Measurements from ENCODE around the gene PIP5K1B. TPM values are rescaled to one million over a fixed set of nuclear protein-coding genes. Genes with fewer than 3 reads are reported as not detected.

The PIP5K1B gene
- total RNA-seq, 1 donor from 2014 or later: 1.3 TPM

DNA sequence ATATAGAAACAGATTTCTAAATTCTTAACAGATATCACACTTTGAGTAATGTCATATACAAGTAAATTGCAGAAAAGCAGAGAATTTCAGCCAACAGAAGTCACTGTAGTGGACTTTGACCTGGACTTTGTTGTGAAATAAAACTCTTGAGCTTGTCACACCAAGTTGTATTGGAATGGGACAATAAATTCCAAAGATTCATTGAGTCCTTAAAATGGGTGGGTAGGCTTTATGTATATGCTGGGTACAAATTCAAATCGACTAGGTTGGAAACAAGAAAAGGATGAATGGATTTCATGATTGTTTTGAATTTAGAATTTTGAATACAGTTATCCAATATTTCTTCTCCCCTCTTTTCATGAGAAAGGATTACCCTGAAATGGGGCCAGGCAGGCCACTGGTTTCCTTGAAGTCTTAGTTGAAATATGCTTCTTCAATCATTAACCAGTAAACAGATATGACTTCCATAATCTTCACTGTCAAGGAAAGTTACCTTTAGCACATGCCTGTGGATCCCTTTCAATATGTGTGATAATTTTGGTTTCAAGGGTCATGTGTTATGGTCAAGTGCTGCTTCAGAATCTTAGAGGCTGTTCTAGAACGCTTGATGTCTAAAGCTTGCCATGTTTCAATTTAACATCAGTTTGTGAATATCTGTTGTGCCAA lies 25.7 kb downstream of the PIP5K1B start:
- no peak for DNase-seq (ENCODE audit: low read depth)

DNA sequence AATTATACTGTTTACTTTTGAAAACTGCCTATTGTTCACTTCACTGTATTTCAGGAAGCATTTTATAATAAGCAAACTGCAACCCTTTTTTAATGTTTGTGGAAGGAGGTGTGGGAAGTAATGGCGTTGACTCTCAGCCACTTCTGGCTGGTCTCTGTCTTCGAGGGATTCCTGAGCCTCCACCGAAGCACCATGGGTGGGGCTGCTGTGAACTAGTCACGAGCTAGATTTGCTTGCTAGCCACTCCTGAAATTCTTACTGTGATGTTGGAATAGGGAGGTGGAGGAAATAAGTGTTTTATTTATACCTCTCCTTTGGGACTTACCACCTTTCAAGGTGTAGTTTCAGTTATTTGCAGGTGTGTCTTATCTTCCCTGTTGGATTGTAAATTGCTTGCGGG lies 26.8 kb downstream of the PIP5K1B start:
- Histone ChIP-seq H3K27me3 (ENCODE audit: insufficient read depth, low read length) (no peaks in the 10 kb centered on the region), H3K4me1 (ENCODE audit: insufficient read depth, low read length) (no peaks in the 10 kb centered on the region), H3K36me3 (ENCODE audit: insufficient read depth, low read length) (no peaks in the 10 kb centered on the region), H3K4me2 (ENCODE audit: low read length) (no peak overlapping the region), H3K9me3 (ENCODE audit: insufficient read depth, low read depth, low read length) (no peaks in the 10 kb centered on the region), H3K27ac (ENCODE audit: low read depth, low read length) (no peak overlapping the region), H2AFZ (ENCODE audit: low read depth, low read length) (no peak overlapping the region), H4K20me1 (ENCODE audit: insufficient read depth, low read length) (no peaks in the 10 kb centered on the region), H3K79me2 (ENCODE audit: insufficient read depth, low read length) (no peaks in the 10 kb centered on the region), H3K9ac (ENCODE audit: low read length) (no peak overlapping the region), H3K4me3 (ENCODE audit: insufficient read depth, low read depth, low read length) (no peak overlapping the region)
- H3K27me3 Mint-ChIP-seq (ENCODE audit: low read depth, unreplicated experiment): peaks cover 7% of the 10 kb centered on the region
- H3K27ac Mint-ChIP-seq (ENCODE audit: unreplicated experiment): no peak overlapping the region
- H3K4me3 Mint-ChIP-seq (ENCODE audit: unreplicated experiment): no peak overlapping the region
- H3K9me3 Mint-ChIP-seq (ENCODE audit: unreplicated experiment): no peaks in the 10 kb centered on the region
- DNase-seq (ENCODE audit: low read depth) (no peak), FAIRE-seq (no peak)
- no peak for TF ChIP-seq EZH2 (IDR thresholded peaks at IDR 0.05; ENCODE audit: insufficient read depth, low read length)
- TF ChIP-seq, protein P1, sequence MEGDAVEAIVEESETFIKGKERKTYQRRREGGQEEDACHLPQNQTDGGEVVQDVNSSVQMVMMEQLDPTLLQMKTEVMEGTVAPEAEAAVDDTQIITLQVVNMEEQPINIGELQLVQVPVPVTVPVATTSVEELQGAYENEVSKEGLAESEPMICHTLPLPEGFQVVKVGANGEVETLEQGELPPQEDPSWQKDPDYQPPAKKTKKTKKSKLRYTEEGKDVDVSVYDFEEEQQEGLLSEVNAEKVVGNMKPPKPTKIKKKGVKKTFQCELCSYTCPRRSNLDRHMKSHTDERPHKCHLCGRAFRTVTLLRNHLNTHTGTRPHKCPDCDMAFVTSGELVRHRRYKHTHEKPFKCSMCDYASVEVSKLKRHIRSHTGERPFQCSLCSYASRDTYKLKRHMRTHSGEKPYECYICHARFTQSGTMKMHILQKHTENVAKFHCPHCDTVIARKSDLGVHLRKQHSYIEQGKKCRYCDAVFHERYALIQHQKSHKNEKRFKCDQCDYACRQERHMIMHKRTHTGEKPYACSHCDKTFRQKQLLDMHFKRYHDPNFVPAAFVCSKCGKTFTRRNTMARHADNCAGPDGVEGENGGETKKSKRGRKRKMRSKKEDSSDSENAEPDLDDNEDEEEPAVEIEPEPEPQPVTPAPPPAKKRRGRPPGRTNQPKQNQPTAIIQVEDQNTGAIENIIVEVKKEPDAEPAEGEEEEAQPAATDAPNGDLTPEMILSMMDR (IDR thresholded peaks at IDR 0.05; ENCODE audit: insufficient read depth, low read depth, low read length): no peak
- H3K4me1 Mint-ChIP-seq (ENCODE audit: low read depth, unreplicated experiment): no peaks in the 10 kb centered on the region
- H3K36me3 Mint-ChIP-seq (ENCODE audit: low read depth, unreplicated experiment): no peaks in the 10 kb centered on the region

More for the DNA sequence above, 25.7 kb downstream of the PIP5K1B start:
- Histone ChIP-seq H3K79me2 (ENCODE audit: insufficient read depth, low read length) (no peaks in the 10 kb centered on the region), H4K20me1 (ENCODE audit: insufficient read depth, low read length) (no peaks in the 10 kb centered on the region), H3K27me3 (ENCODE audit: insufficient read depth, low read length) (no peaks in the 10 kb centered on the region), H3K4me2 (ENCODE audit: low read length) (no peak overlapping the region), H3K4me3 (ENCODE audit: insufficient read depth, low read depth, low read length) (no peak overlapping the region), H3K27ac (ENCODE audit: low read depth, low read length) (no peak overlapping the region), H2AFZ (ENCODE audit: low read depth, low read length) (no peak overlapping the region), H3K36me3 (ENCODE audit: insufficient read depth, low read length) (no peaks in the 10 kb centered on the region), H3K9me3 (ENCODE audit: insufficient read depth, low read depth, low read length) (no peaks in the 10 kb centered on the region), H3K9ac (ENCODE audit: low read length) (no peak overlapping the region), H3K4me1 (ENCODE audit: insufficient read depth, low read length) (no peaks in the 10 kb centered on the region)
- TF ChIP-seq EZH2 (IDR thresholded peaks at IDR 0.05; ENCODE audit: insufficient read depth, low read length): no peak
- TF ChIP-seq, protein P1 (IDR thresholded peaks at IDR 0.05; ENCODE audit: insufficient read depth, low read depth, low read length): no peak
- Mint-ChIP-seq H3K27me3 (ENCODE audit: low read depth, unreplicated experiment) (peaks cover 2% of the 10 kb centered on the region), H3K4me1 (ENCODE audit: low read depth, unreplicated experiment) (no peaks in the 10 kb centered on the region), H3K9me3 (ENCODE audit: unreplicated experiment) (no peaks in the 10 kb centered on the region), H3K4me3 (ENCODE audit: unreplicated experiment) (no peak overlapping the region), H3K36me3 (ENCODE audit: low read depth, unreplicated experiment) (no peaks in the 10 kb centered on the region), H3K27ac (ENCODE audit: unreplicated experiment) (no peak overlapping the region)
- no peak for FAIRE-seq

DNA sequence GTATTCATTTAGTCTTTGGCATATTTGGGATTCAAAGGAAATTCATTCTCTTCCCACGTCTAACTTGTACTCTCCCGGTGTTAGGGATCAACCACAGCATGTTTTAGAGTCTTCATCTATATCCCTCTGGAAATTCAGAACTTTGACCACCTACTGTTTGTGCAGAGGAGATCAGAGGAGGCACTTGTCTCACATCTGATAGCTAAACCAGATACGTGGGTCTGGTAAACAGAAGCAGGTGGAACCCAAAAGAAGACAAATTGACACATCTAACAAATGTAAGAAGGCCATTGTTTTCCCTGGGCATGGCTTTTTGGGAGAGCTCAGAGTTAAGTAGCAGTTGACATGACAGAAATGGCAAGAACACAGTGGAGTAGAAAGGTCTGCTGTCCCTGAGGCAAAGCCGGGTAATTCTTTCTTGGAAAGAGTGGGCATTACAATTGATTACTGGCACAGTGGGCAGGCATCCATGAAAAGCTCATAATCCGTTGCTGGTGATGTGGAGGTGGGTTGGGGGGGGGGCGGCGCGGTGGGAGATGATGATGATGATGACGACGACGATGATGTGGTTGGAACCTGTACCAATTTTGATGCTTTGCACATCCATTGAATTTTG lies 27.5 kb downstream of the PIP5K1B start:
- Histone ChIP-seq H4K20me1 (ENCODE audit: insufficient read depth, low read length) (no peaks in the 10 kb centered on the region), H3K36me3 (ENCODE audit: insufficient read depth, low read length) (no peaks in the 10 kb centered on the region), H2AFZ (ENCODE audit: low read depth, low read length) (no peak overlapping the region), H3K9ac (ENCODE audit: low read length) (no peak overlapping the region), H3K79me2 (ENCODE audit: insufficient read depth, low read length) (no peaks in the 10 kb centered on the region), H3K27me3 (ENCODE audit: insufficient read depth, low read length) (no peaks in the 10 kb centered on the region), H3K4me1 (ENCODE audit: insufficient read depth, low read length) (no peaks in the 10 kb centered on the region), H3K4me3 (ENCODE audit: insufficient read depth, low read depth, low read length) (no peak overlapping the region), H3K4me2 (ENCODE audit: low read length) (no peak overlapping the region), H3K27ac (ENCODE audit: low read depth, low read length) (no peak overlapping the region), H3K9me3 (ENCODE audit: insufficient read depth, low read depth, low read length) (no peaks in the 10 kb centered on the region)
- Mint-ChIP-seq H3K9me3 (ENCODE audit: unreplicated experiment) (no peaks in the 10 kb centered on the region), H3K4me3 (ENCODE audit: unreplicated experiment) (no peak overlapping the region), H3K36me3 (ENCODE audit: low read depth, unreplicated experiment) (no peaks in the 10 kb centered on the region), H3K27ac (ENCODE audit: unreplicated experiment) (no peak overlapping the region), H3K4me1 (ENCODE audit: low read depth, unreplicated experiment) (no peaks in the 10 kb centered on the region), H3K27me3 (ENCODE audit: low read depth, unreplicated experiment) (peaks cover 7% of the 10 kb centered on the region)
- TF ChIP-seq EZH2 (IDR thresholded peaks at IDR 0.05; ENCODE audit: insufficient read depth, low read length): no peak
- TF ChIP-seq, protein P1 (IDR thresholded peaks at IDR 0.05; ENCODE audit: insufficient read depth, low read depth, low read length): no peak
- no peak for DNase-seq (ENCODE audit: low read depth)
- FAIRE-seq: no peak

Measured in astrocyte (in vitro differentiated cells and primary cell).